Measurements from ENCODE around the gene VPS54.
"Not testable (repeated sequence)": the region's sequence is repeated elsewhere in the genome, so short reads cannot be mapped to it uniquely, and the experiment has no call there.

The VPS54 gene

GRCh38 chr2:63850204-63850571 is 169.0 kb downstream of the VPS54 start:
- Histone ChIP-seq H3K36me3 (ENCODE audit: control insufficient read depth, insufficient read depth, low read length) (peaks cover 21% of the 10 kb centered on the region), H3K27ac (ENCODE audit: low read depth, low read length) (peak overlapping the region; percentile 91), H3K9ac (ENCODE audit: low read length) (no peak overlapping the region), H3K27me3 (ENCODE audit: control insufficient read depth, insufficient read depth, low read length) (no peaks in the 10 kb centered on the region), H3K4me1 (ENCODE audit: control insufficient read depth, insufficient read depth, low read length) (peaks cover 84% of the 10 kb centered on the region), H3K9me3 (ENCODE audit: control insufficient read depth, insufficient read depth, low read depth, low read length) (no peaks in the 10 kb centered on the region), H3K4me3 (ENCODE audit: low read depth, low read length) (peak overlapping the region; percentile 51)

GRCh38 chr2:63849381-63850203 is 169.6 kb downstream of the VPS54 start:
- Histone ChIP-seq H3K27ac (ENCODE audit: low read depth, low read length) (peak overlapping the region; percentile 91), H3K4me1 (ENCODE audit: control insufficient read depth, insufficient read depth, low read length) (peaks cover 80% of the 10 kb centered on the region), H3K36me3 (ENCODE audit: control insufficient read depth, insufficient read depth, low read length) (peaks cover 23% of the 10 kb centered on the region), H3K27me3 (ENCODE audit: control insufficient read depth, insufficient read depth, low read length) (no peaks in the 10 kb centered on the region), H3K9me3 (ENCODE audit: control insufficient read depth, insufficient read depth, low read depth, low read length) (no peaks in the 10 kb centered on the region), H3K4me3 (ENCODE audit: low read depth, low read length) (peak overlapping the region; percentile 51), H3K9ac (ENCODE audit: low read length) (peak overlapping the region; percentile 74)

GRCh38 chr2:63847571-63847970 is 171.7 kb downstream of the VPS54 start:
- H3K27me3 ChIP-seq (ENCODE audit: control insufficient read depth, insufficient read depth, low read length); H3K9me3 ChIP-seq (ENCODE audit: control insufficient read depth, insufficient read depth, low read depth, low read length): not testable (repeated sequence)
- Histone ChIP-seq H3K36me3 (ENCODE audit: control insufficient read depth, insufficient read depth, low read length) (peaks cover 35% of the 10 kb centered on the region), H3K27ac (ENCODE audit: low read depth, low read length) (peak overlapping the region; percentile 96), H3K4me1 (ENCODE audit: control insufficient read depth, insufficient read depth, low read length) (peaks cover 60% of the 10 kb centered on the region), H3K4me3 (ENCODE audit: low read depth, low read length) (peak overlapping the region; percentile 94), H3K9ac (ENCODE audit: low read length) (peak overlapping the region; percentile 76)

- H3K4me1 ChIP-seq (ENCODE audit: control insufficient read depth, insufficient read depth, low read length), result peaks cover 49% of the 10 kb centered on the region
- H3K4me3 ChIP-seq (ENCODE audit: low read depth, low read length), result peak overlapping the region; percentile 94
- H3K36me3 ChIP-seq (ENCODE audit: control insufficient read depth, insufficient read depth, low read length), result peaks cover 26% of the 10 kb centered on the region
- H3K9me3 ChIP-seq (ENCODE audit: control insufficient read depth, insufficient read depth, low read depth, low read length), result no peaks in the 10 kb centered on the region
- no peaks in the 10 kb centered on the region for H3K27me3 ChIP-seq (ENCODE audit: control insufficient read depth, insufficient read depth, low read length)
- peak overlapping the region; percentile 57 for H3K9ac ChIP-seq (ENCODE audit: low read length)
- H3K27ac ChIP-seq (ENCODE audit: low read depth, low read length), result peak overlapping the region; percentile 96; the same call in 1 of the 2 replicates
Measured at GRCh38 chr2:63846487-63846886, 172.7 kb downstream of the VPS54 start.

- Histone ChIP-seq H3K27ac (ENCODE audit: low read depth, low read length) (peak overlapping the region; percentile 96), H3K9ac (ENCODE audit: low read length) (peak overlapping the region; percentile 91), H3K9me3 (ENCODE audit: control insufficient read depth, insufficient read depth, low read depth, low read length) (no peaks in the 10 kb centered on the region), H3K4me1 (ENCODE audit: control insufficient read depth, insufficient read depth, low read length) (peaks cover 43% of the 10 kb centered on the region), H3K36me3 (ENCODE audit: control insufficient read depth, insufficient read depth, low read length) (peaks cover 25% of the 10 kb centered on the region), H3K27me3 (ENCODE audit: control insufficient read depth, insufficient read depth, low read length) (no peaks in the 10 kb centered on the region), H3K4me3 (ENCODE audit: low read depth, low read length) (peak overlapping the region; percentile 94)
Measured at GRCh38 chr2:63845866-63846265, 173.4 kb downstream of the VPS54 start.

GRCh38 chr2:63844616-63845015 is 174.6 kb downstream of the VPS54 start:
- Histone ChIP-seq H3K4me3 (ENCODE audit: low read depth, low read length) (peak overlapping the region; percentile 94), H3K4me1 (ENCODE audit: control insufficient read depth, insufficient read depth, low read length) (peaks cover 38% of the 10 kb centered on the region), H3K27ac (ENCODE audit: low read depth, low read length) (peak overlapping the region; percentile 96; the same call in 1 of the 2 replicates), H3K27me3 (ENCODE audit: control insufficient read depth, insufficient read depth, low read length) (no peaks in the 10 kb centered on the region), H3K9me3 (ENCODE audit: control insufficient read depth, insufficient read depth, low read depth, low read length) (no peaks in the 10 kb centered on the region), H3K9ac (ENCODE audit: low read length) (peak overlapping the region; percentile 91), H3K36me3 (ENCODE audit: control insufficient read depth, insufficient read depth, low read length) (peaks cover 22% of the 10 kb centered on the region; the same call in 1 of the 2 replicates)

GRCh38 chr2:63843791-63844190 is 175.4 kb downstream of the VPS54 start:
- H3K4me1 ChIP-seq (ENCODE audit: control insufficient read depth, insufficient read depth, low read length), result peaks cover 32% of the 10 kb centered on the region
- H3K9ac ChIP-seq (ENCODE audit: low read length), result peak overlapping the region; percentile 91

GRCh38 chr2:63843093-63843492 is 176.1 kb downstream of the VPS54 start:
- Histone ChIP-seq H3K27me3 (ENCODE audit: control insufficient read depth, insufficient read depth, low read length) (no peaks in the 10 kb centered on the region), H3K27ac (ENCODE audit: low read depth, low read length) (peak overlapping the region; percentile 49), H3K4me3 (ENCODE audit: low read depth, low read length) (peak overlapping the region; percentile 94), H3K4me1 (ENCODE audit: control insufficient read depth, insufficient read depth, low read length) (peaks cover 28% of the 10 kb centered on the region), H3K36me3 (ENCODE audit: control insufficient read depth, insufficient read depth, low read length) (peaks cover 22% of the 10 kb centered on the region; the same call in 1 of the 2 replicates), H3K9ac (ENCODE audit: low read length) (peak overlapping the region; percentile 91), H3K9me3 (ENCODE audit: control insufficient read depth, insufficient read depth, low read depth, low read length) (no peaks in the 10 kb centered on the region)

More at GRCh38 chr2:63843791-63844190, 175.4 kb downstream of the VPS54 start:
- Histone ChIP-seq H3K9me3 (ENCODE audit: control insufficient read depth, insufficient read depth, low read depth, low read length) (no peaks in the 10 kb centered on the region), H3K4me3 (ENCODE audit: low read depth, low read length) (peak overlapping the region; percentile 94), H3K36me3 (ENCODE audit: control insufficient read depth, insufficient read depth, low read length) (peaks cover 22% of the 10 kb centered on the region; the same call in 1 of the 2 replicates), H3K27ac (ENCODE audit: low read depth, low read length) (peak overlapping the region; percentile 96; the same call in 1 of the 2 replicates), H3K27me3 (ENCODE audit: control insufficient read depth, insufficient read depth, low read length) (no peaks in the 10 kb centered on the region)

GRCh38 chr2:63842149-63843061 is 176.8 kb downstream of the VPS54 start:
- Histone ChIP-seq H3K9me3 (ENCODE audit: control insufficient read depth, insufficient read depth, low read depth, low read length) (no peaks in the 10 kb centered on the region), H3K9ac (ENCODE audit: low read length) (peak overlapping the region; percentile 91), H3K4me1 (ENCODE audit: control insufficient read depth, insufficient read depth, low read length) (peaks cover 25% of the 10 kb centered on the region), H3K4me3 (ENCODE audit: low read depth, low read length) (peak overlapping the region; percentile 94), H3K27me3 (ENCODE audit: control insufficient read depth, insufficient read depth, low read length) (no peaks in the 10 kb centered on the region), H3K27ac (ENCODE audit: low read depth, low read length) (peak overlapping the region; percentile 49), H3K36me3 (ENCODE audit: control insufficient read depth, insufficient read depth, low read length) (peaks cover 22% of the 10 kb centered on the region; the same call in 1 of the 2 replicates)
